Kidney (tissue), 14 donors: ENCODE measurements around the gene CDYL. TPM values are rescaled to one million over a fixed set of nuclear protein-coding genes. Genes with fewer than 3 reads are reported as not detected.

Experiments used
- DNase-seq, 5 donors: peaks; one replicate each; pipeline ENCODE4 v3.0.0-alpha.2; 2013 to 2020
- FAIRE-seq: peaks from 2 replicates; lab custom pipeline; 2012; peaks lifted over from hg19 to GRCh38; lab: Jason Lieb, UNC
- H3K27ac ChIP-seq, 2 donors: one replicate each; pipeline ENCODE4 v1.7.0; 2013; ENCODE audit warnings: low read depth in 2 of 2, low read length in 2 of 2, inconsistent platforms in 1 of 2
- H3K27me3 ChIP-seq: one replicate; pipeline ENCODE4 v1.7.1; 2013; ENCODE audit warnings: low read length, inconsistent platforms; ENCODE audit not compliant: control insufficient read depth, insufficient read depth
- H3K36me3 ChIP-seq, 3 donors: one replicate each; pipeline versions ENCODE4 v1.7.0 to v1.7.1; 2013; ENCODE audit warnings: low read length in 3 of 3, control low read depth in 1 of 3, inconsistent platforms in 1 of 3; ENCODE audit not compliant: insufficient read depth in 3 of 3, control insufficient read depth in 2 of 3
- H3K4me1 ChIP-seq, 3 donors: one replicate each; pipeline versions ENCODE4 v1.7.0 to v1.7.1; 2013; ENCODE audit warnings: low read length in 3 of 3, inconsistent platforms in 1 of 3, low read depth in 1 of 3; ENCODE audit not compliant: control insufficient read depth in 2 of 3, insufficient read depth in 2 of 3
- H3K4me3 ChIP-seq, 3 donors: one replicate each; pipeline versions ENCODE4 v1.7.0 to v1.8.1; 2013; ENCODE audit warnings: low read length in 3 of 3, control low read depth in 1 of 3, inconsistent platforms in 1 of 3
- H3K9ac ChIP-seq, 3 donors: one replicate each; pipeline versions ENCODE4 v1.7.0 to v1.7.1; 2013; ENCODE audit warnings: low read length in 3 of 3, control low read depth in 1 of 3, inconsistent platforms in 1 of 3
- H3K9me3 ChIP-seq, 3 donors: one replicate each; pipeline versions ENCODE4 v1.7.0 to v1.7.1; 2013; ENCODE audit warnings: low read length in 3 of 3, control low read depth in 1 of 3, inconsistent platforms in 1 of 3; ENCODE audit not compliant: control insufficient read depth in 2 of 3, insufficient read depth in 1 of 3
- CTCF ChIP-seq: IDR thresholded peaks from 3 replicates; pipeline ENCODE4 v1.5.1; 2012; ENCODE audit warnings: mild to moderate bottlenecking, moderate library complexity, borderline replicate concordance; ENCODE audit not compliant: insufficient read depth; ENCODE audit errors: extremely low read depth
- intact Hi-C: fragments of 100-400 bp; cut with DNase I; formaldehyde crosslinking; loops from one replicate; pipeline ENCODE4 v1.11.1; 2022
- polyA plus RNA-seq: library from polyadenylated mRNA; stranded (reverse); fragments of 350-450 nt; fragmentation: Illumina TruSeq; extraction: RNeasy Lipid Tissue Mini Kit (QIAGEN cat#74804); gene quantifications from one replicate; pipeline ENCODE4 v1.2.3, GENCODE V29; 2014; ENCODE audit warnings: low read depth, low replicate concordance; ENCODE audit not compliant: insufficient read depth
- total RNA-seq: library from RNA; stranded (reverse); fragmentation: NEBNext Ultra II Directional; extraction: Animal tissue kit (Norgen Biotek cat#: 25700); gene quantifications from one replicate; pipeline ENCODE4 v1.2.1, GENCODE V29; 2021
- donor health status: control.
- donor health status: control.
- donor health status: control.
- donor health status: control.
- donor health status: control.
- donor health status: DM: yes; HTN: yes; CAD: no.
- donor health status: Normal renal cell carcinoma (clear cell type).

Gene CDYL
- total and polyA plus RNA-seq, 2 donors from 2014 or later: 7.4 to 46.8 TPM

- DNase-seq (no peak), FAIRE-seq (no peak)
- Histone ChIP-seq H3K4me3 (no peak overlapping the region), H3K36me3 (no peaks in the 10 kb centered on the region), H3K27ac (no peak overlapping the region), H3K27me3 (no peaks in the 10 kb centered on the region), H3K4me1 (peaks cover 0 to 14% (median 6%) of the 10 kb centered on the region in 3 donors), H3K9me3 (peaks cover 0 to 3% (median 2%) of the 10 kb centered on the region in 3 donors), H3K9ac (no peak overlapping the region)
- intact Hi-C loops: no loop called here
- no peak for TF ChIP-seq CTCF
Observed at GRCh38 chr6:4804095-4804494, 27.9 kb downstream of the CDYL start.

- Histone ChIP-seq H3K9ac (no peak overlapping the region), H3K9me3 (no peaks in the 10 kb centered on the region), H3K36me3 (no peaks in the 10 kb centered on the region), H3K4me1 (peaks cover 0 to 14% (median 6%) of the 10 kb centered on the region in 3 donors), H3K27me3 (no peaks in the 10 kb centered on the region), H3K27ac (no peak overlapping the region), H3K4me3 (no peak overlapping the region)
- intact Hi-C loops: no loop called here
- FAIRE-seq: no peak
- peak; percentile 62 for TF ChIP-seq CTCF
- DNase-seq: peak; percentile 64 to 76 (median 70)
Observed at GRCh38 chr6:4805553-4806336, 29.5 kb downstream of the CDYL start.

GRCh38 chr6:4806337-4806725, 30.1 kb downstream of the CDYL start:
- peak in 2 of 5 donors; percentile 29 to 38 for DNase-seq
- no peak for TF ChIP-seq CTCF
- H3K27me3 ChIP-seq: no peaks in the 10 kb centered on the region
- H3K9ac ChIP-seq: no peak overlapping the region
- no peaks in the 10 kb centered on the region for H3K36me3 ChIP-seq
- intact Hi-C loops: no loop called here
- H3K27ac ChIP-seq: no peak overlapping the region
- H3K4me3 ChIP-seq: no peak overlapping the region
- FAIRE-seq: no peak
- no peaks in the 10 kb centered on the region for H3K9me3 ChIP-seq
- peaks cover 0 to 14% (median 6%) of the 10 kb centered on the region in 3 donors for H3K4me1 ChIP-seq
